Measurements from ENCODE around the gene CFAP73. TPM values are rescaled to one million over a fixed set of nuclear protein-coding genes. Genes with fewer than 3 reads are reported as not detected.

Gene CFAP73
- total and polyA plus RNA-seq, 2 donors from 2014 or later = 0.52 to 2.4 TPM

GRCh38 chr12:113181975-113182374, 32.5 kb downstream of the CFAP73 start:
- FAIRE-seq (no peak), DNase-seq (no peak)
- TF ChIP-seq CTCF (IDR thresholded peaks at IDR 0.05; ENCODE audit: borderline replicate concordance, extremely low read depth, insufficient read depth) = no peak
- peaks cover 0 to 11% (median 0%) of the 10 kb centered on the region in 3 donors for H3K4me1 ChIP-seq (ENCODE audit: control insufficient read depth in 2 of 3, insufficient read depth in 2 of 3, low read depth in 1 of 3, low read length in 3 of 3)
- no peaks in the 10 kb centered on the region for H3K27me3 ChIP-seq (ENCODE audit: control insufficient read depth, insufficient read depth, low read length)
- no peak overlapping the region for H3K4me3 ChIP-seq (ENCODE audit: low read length in 3 of 3)
- no peaks in the 10 kb centered on the region for H3K9me3 ChIP-seq (ENCODE audit: control insufficient read depth in 2 of 3, insufficient read depth in 1 of 3, low read length in 3 of 3)
- H3K36me3 ChIP-seq (ENCODE audit: control insufficient read depth in 2 of 3, insufficient read depth in 3 of 3, low read length in 3 of 3) = peaks cover 6 to 34% (median 26%) of the 10 kb centered on the region in 3 donors
- H3K9ac ChIP-seq (ENCODE audit: low read length in 3 of 3) = no peak overlapping the region
- intact Hi-C loops (cut with DNase I) = no loop called here
- no peak overlapping the region for H3K27ac ChIP-seq (ENCODE audit: low read depth in 2 of 2, low read length in 2 of 2)

- Histone ChIP-seq H3K9ac (ENCODE audit: low read length in 3 of 3) (no peak overlapping the region), H3K27ac (ENCODE audit: low read depth in 2 of 2, low read length in 2 of 2) (no peak overlapping the region), H3K36me3 (ENCODE audit: control insufficient read depth in 2 of 3, insufficient read depth in 3 of 3, low read length in 3 of 3) (peaks cover 0 to 23% (median 17%) of the 10 kb centered on the region in 3 donors), H3K4me1 (ENCODE audit: control insufficient read depth in 2 of 3, insufficient read depth in 2 of 3, low read depth in 1 of 3, low read length in 3 of 3) (peaks cover 0 to 11% (median 0%) of the 10 kb centered on the region in 3 donors), H3K9me3 (ENCODE audit: control insufficient read depth in 2 of 3, insufficient read depth in 1 of 3, low read length in 3 of 3) (no peaks in the 10 kb centered on the region), H3K4me3 (ENCODE audit: low read length in 3 of 3) (no peak overlapping the region), H3K27me3 (ENCODE audit: control insufficient read depth, insufficient read depth, low read length) (no peaks in the 10 kb centered on the region)
- FAIRE-seq = no peak
- TF ChIP-seq CTCF (IDR thresholded peaks at IDR 0.05; ENCODE audit: borderline replicate concordance, extremely low read depth, insufficient read depth) = no peak
- DNase-seq = no peak
- intact Hi-C loops (cut with DNase I) = no loop called here
Measured at GRCh38 chr12:113183030-113183589, 33.6 kb downstream of the CFAP73 start.

- Histone ChIP-seq H3K27me3 (ENCODE audit: control insufficient read depth, insufficient read depth, low read length) (no peaks in the 10 kb centered on the region), H3K4me1 (ENCODE audit: control insufficient read depth in 2 of 3, insufficient read depth in 2 of 3, low read depth in 1 of 3, low read length in 3 of 3) (peaks cover 0 to 11% (median 0%) of the 10 kb centered on the region in 3 donors), H3K9ac (ENCODE audit: low read length in 3 of 3) (peak overlapping the region; percentile 65 to 92 (median 84)), H3K9me3 (ENCODE audit: control insufficient read depth in 2 of 3, insufficient read depth in 1 of 3, low read length in 3 of 3) (no peaks in the 10 kb centered on the region), H3K36me3 (ENCODE audit: control insufficient read depth in 2 of 3, insufficient read depth in 3 of 3, low read length in 3 of 3) (peaks cover 1 to 16% (median 12%) of the 10 kb centered on the region in 3 donors), H3K4me3 (ENCODE audit: low read length in 3 of 3) (peak overlapping the region; percentile 90 to 94 (median 92)), H3K27ac (ENCODE audit: low read depth in 2 of 2, low read length in 2 of 2) (peak overlapping the region in 1 of 2 donors; percentile 95)
- intact Hi-C loops (cut with DNase I) = no loop called here
- DNase-seq (peak in 1 of 5 donors; percentile 88), FAIRE-seq (no peak)
- TF ChIP-seq CTCF (IDR thresholded peaks at IDR 0.05; ENCODE audit: borderline replicate concordance, extremely low read depth, insufficient read depth) = no peak
Measured at GRCh38 chr12:113184098-113184899, 34.8 kb downstream of the CFAP73 start.
